HG02588 (cell line): ENCODE data around the gene MAP3K7CL.
A peak's percentile ranks its signal among the peaks of the same experiment; 100 is the strongest.

Source experiments
- ATAC-seq: cut with Tn5 transposase; IDR thresholded peaks from one replicate; pipeline ENCODE4 v1.9.1; 2021; ENCODE audit warnings: mild to moderate bottlenecking, moderate library complexity; ENCODE audit not compliant: unreplicated experiment

Gene MAP3K7CL

GRCh38 chr21:29194342-29194741, 63.9 kb downstream of the MAP3K7CL start:
- ATAC-seq: no peak

DNA sequence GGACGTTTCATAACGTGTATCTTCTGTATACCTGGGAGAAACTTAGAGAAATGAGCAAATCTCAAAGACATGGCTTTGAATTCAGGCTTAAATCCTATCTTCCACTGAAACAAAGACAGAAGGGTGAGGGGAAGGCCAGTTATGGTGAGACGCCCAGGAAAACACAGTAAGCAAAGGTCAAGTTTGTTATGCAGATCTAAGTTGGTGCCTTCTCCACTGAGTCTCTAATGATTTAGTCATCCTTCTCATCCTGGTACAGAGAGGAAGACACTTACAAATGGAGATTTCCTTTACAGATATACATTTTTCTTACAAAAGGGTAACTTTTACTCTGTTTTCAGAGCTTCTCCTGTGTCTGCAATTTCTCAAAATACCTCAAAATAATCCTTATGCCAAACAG, 64.4 kb downstream of the MAP3K7CL start:
- ATAC-seq: no peak

- ATAC-seq: peak; percentile 95
These were observed 65.7 kb downstream of the MAP3K7CL start for GRCh38 chr21:29195981-29196669.

- ATAC-seq: peak; percentile 12
These were observed 66.3 kb downstream of the MAP3K7CL start for GRCh38 chr21:29196670-29197191.

GRCh38 chr21:29201186-29201585, 70.7 kb downstream of the MAP3K7CL start:
- ATAC-seq: no peak

DNA sequence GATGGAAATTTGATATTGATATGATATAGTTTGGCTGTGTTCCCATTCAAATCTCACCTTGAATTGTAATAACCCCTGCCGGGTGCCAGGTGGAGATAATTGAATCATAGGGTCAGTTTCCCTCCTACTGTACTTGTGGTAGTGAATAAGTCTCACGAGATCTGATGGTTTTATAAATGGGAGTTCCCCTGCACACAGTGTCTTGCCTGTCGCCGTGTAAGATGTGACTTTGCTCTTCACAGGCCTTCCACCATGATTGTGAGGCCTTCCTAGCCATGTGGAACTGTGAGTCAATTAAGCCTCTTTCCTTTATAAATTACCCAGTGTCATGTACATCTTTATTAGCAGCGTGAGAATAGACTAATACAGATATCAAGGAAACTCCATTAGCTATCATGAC, 74.6 kb downstream of the MAP3K7CL start:
- ATAC-seq: no peak

- no peak for ATAC-seq
These were observed 75.5 kb downstream of the MAP3K7CL start for GRCh38 chr21:29205988-29206387.

DNA sequence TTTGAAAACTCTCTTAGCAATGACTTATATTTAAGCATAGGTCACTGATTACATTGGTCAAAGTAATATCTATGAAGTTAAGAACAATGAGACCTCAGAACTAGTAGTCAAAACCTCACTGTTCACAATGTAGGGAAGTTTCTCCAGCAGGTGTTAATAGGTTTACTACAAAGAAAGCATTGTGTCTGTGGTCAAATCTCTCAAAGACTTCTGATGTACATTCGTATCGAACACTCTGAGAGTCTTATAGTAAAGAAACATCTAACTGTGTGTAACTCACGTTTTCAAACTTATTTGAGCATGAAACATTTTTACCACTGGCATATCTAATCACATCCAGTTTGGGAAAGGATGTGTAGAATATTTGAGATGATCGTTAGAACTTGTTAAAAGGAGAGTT, 76.0 kb downstream of the MAP3K7CL start:
- ATAC-seq: no peak

GRCh38 chr21:29207201-29207600, 76.8 kb downstream of the MAP3K7CL start:
- ATAC-seq: no peak

- no peak for ATAC-seq
These were observed 77.7 kb downstream of the MAP3K7CL start for GRCh38 chr21:29208044-29208681.

DNA sequence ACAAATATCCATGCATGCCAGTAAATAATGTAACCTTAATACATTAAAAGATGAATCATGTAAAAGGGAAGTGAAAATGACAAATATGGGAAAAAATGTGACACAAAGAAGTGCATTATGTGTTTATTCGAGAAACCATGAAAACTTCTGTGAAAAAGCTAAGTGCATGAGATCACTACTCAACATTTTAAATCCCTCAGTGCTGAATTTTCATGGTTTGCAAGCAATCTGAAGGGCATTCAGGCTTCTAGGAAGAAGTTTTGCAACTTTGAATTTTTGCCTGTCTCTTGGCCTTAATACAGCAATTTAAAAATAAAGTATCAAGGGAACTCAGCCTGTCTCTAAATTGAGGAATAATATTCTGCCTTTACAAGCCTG, 78.2 kb downstream of the MAP3K7CL start:
- no peak for ATAC-seq

GRCh38 chr21:29209696-29210095, 79.3 kb downstream of the MAP3K7CL start:
- ATAC-seq: no peak

DNA sequence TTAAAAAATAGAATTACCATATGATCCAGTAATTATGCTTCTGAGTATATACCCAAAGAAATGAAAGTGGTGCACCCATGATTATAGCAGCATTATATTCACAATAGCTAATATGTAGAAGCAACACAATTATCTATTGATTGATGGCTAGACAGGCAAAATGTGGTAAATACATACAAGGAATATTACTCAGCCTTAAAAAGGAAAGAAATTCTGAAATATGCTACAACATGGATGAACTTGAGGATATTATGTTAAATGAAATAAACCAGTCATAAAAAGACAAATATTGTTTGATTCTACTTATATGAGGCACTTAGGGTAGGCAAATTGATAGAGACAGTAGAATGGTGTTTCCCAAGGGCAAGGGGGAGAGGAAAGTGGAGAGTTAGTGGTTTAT, 80.8 kb downstream of the MAP3K7CL start:
- no peak for ATAC-seq

- no peak for ATAC-seq
These were observed 82.0 kb downstream of the MAP3K7CL start for GRCh38 chr21:29212446-29212845.

GRCh38 chr21:29213513-29214385, 83.3 kb downstream of the MAP3K7CL start:
- ATAC-seq: no peak

GRCh38 chr21:29215709-29216108, 85.3 kb downstream of the MAP3K7CL start:
- no peak for ATAC-seq

GRCh38 chr21:29217818-29218291, 87.4 kb downstream of the MAP3K7CL start:
- ATAC-seq: no peak

- ATAC-seq: no peak
These were observed 88.3 kb downstream of the MAP3K7CL start for GRCh38 chr21:29218749-29219148.

GRCh38 chr21:29219165-29219770, 88.8 kb downstream of the MAP3K7CL start:
- ATAC-seq: no peak

DNA sequence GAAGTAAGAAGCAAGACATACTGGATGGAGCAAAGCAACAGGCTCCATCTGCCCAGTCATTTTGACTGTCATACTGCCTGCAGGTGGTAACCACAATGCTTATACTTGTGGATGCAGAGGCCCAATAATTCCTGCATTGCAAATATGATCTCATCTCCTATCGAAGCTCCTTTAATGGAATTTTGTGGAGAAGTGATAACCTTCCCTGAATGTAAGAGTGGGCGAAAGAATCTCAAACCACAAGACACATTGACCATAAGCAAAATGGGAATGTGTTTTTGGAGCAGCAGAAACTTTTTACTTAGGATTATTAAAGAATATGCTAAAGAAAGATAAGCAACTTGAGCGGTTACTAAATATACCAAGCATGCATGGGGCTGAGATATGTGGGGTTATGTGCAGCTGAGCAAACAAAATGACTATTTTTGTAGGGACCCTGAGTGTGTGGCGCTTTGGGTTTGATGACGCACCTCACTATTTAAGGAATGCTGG, 90.9 kb downstream of the MAP3K7CL start:
- no peak for ATAC-seq

DNA sequence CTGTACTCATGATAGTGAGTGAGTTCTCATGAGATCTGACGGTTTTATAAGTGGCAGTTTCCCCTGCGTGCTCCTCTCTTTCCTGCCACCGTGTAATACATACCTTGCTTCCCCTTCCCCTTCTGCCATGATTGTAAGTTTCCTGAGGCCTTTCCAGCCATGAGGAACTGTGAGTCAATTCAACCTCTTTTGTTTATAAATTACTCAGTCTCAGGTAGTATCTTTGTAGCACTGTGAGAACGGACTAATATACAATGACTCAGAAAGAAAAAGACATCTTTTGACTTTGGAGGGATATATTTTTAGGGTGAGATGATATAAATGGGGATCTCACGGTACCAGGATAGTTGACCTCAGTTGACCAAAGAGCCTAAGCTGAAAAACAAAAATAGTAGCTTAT, 93.6 kb downstream of the MAP3K7CL start:
- no peak for ATAC-seq
